Endodermal cell (in vitro differentiated cells): Measurements from ENCODE around the gene HTR3A. TPM values are rescaled to one million over a fixed set of nuclear protein-coding genes. Genes with fewer than 3 reads are reported as not detected.

Experiments
- DNase-seq: peaks from one replicate; pipeline ENCODE4 v3.0.0-alpha.2; 2017
- H3K27ac ChIP-seq: 2 replicates; pipeline ENCODE4 v1.5.1; 2013; ENCODE audit warnings: mild to moderate bottlenecking, low read depth, low read length, moderate library complexity
- H3K27me3 ChIP-seq: 2 replicates; pipeline ENCODE4 v1.6.1; 2013; ENCODE audit warnings: mild to moderate bottlenecking, low read length, moderate library complexity; ENCODE audit not compliant: insufficient read depth, control insufficient read depth, poor library complexity, severe bottlenecking
- H3K36me3 ChIP-seq: 2 replicates; pipeline ENCODE4 v1.7.0; 2013; ENCODE audit warnings: mild to moderate bottlenecking, low read length, moderate library complexity; ENCODE audit not compliant: control insufficient read depth, insufficient read depth
- H3K4me1 ChIP-seq: one replicate; pipeline ENCODE4 v1.7.0; 2013; ENCODE audit warnings: low read length; ENCODE audit not compliant: control insufficient read depth, insufficient read depth
- H3K4me3 ChIP-seq: 2 replicates; pipeline ENCODE4 v1.5.1; 2013; ENCODE audit warnings: mild to moderate bottlenecking, low read length, moderate library complexity
- H3K9ac ChIP-seq: 2 replicates; pipeline ENCODE4 v1.6.1; 2013; ENCODE audit warnings: mild to moderate bottlenecking, low read length, moderate library complexity; ENCODE audit not compliant: poor library complexity, severe bottlenecking; ENCODE audit errors: extremely low read depth
- H3K9me3 ChIP-seq: 2 replicates; pipeline ENCODE4 v1.6.1; 2013; ENCODE audit warnings: mild to moderate bottlenecking, low read length, moderate library complexity; ENCODE audit not compliant: control insufficient read depth
- H3K27ac Mint-ChIP-seq: 2 replicates; pipeline ENCODE4 v1.8.0; 2020; ENCODE audit warnings: mixed read lengths
- H3K27me3 Mint-ChIP-seq: 2 replicates; pipeline ENCODE4 v1.8.0; 2021; ENCODE audit warnings: mild to moderate bottlenecking, mixed read lengths; ENCODE audit not compliant: insufficient read depth
- H3K36me3 Mint-ChIP-seq: 2 replicates; pipeline ENCODE4 v1.8.0; 2020; ENCODE audit warnings: low read depth, mixed read lengths
- H3K4me1 Mint-ChIP-seq: 2 replicates; pipeline ENCODE4 v1.8.0; 2020; ENCODE audit warnings: mixed read lengths
- H3K4me3 Mint-ChIP-seq: 2 replicates; pipeline ENCODE4 v1.8.0; 2020; ENCODE audit warnings: mild to moderate bottlenecking, moderate library complexity, mixed read lengths
- H3K9me3 Mint-ChIP-seq: 2 replicates; pipeline ENCODE4 v1.8.0; 2020; ENCODE audit warnings: mild to moderate bottlenecking, mixed read lengths
- CTCF ChIP-seq: fragments of 200-600 bp; sonication (generic); conservative IDR thresholded peaks from 2 replicates; pipeline ENCODE4 v1.5.0; 2021; ENCODE audit warnings: antibody characterized with exemption, mild to moderate bottlenecking
- WGBS, 2 experiments: methylation state at CpG; one replicate each; pipeline versions ENCODE4 v1.1.5 to v1.1.7; 2013; ENCODE audit warnings: missing lambda C conversion rate in 2 of 2, mixed read lengths in 1 of 2; ENCODE audit not compliant: insufficient coverage in 1 of 2, insufficient read length in 1 of 2; 5-methylcytosine and 5-hydroxymethylcytosine counted together
- long read RNA-seq, 4 experiments: library from polyadenylated mRNA in 2 of 4; library from RNA in 1 of 4; library from capped mRNA in 1 of 4; stranded (forward) in 3 of 4; unstranded in 1 of 4; transcript quantifications; one replicate each; pipeline ENCODE4 v2.0.0, GENCODE V29; 2020 to 2021; ENCODE audit warnings: inconsistent platforms in 1 of 4
- polyA plus RNA-seq, 2 experiments: library from polyadenylated mRNA; stranded (reverse); fragments of 50-300 nt; gene quantifications; one replicate each; pipeline ENCODE4 v1.2.3, GENCODE V29; 2013
- total RNA-seq, 2 donors: library from RNA; stranded (reverse); fragmentation: NEBNext Ultra II Directional in 1 of 2; extraction: Animal tissue kit (Norgen Biotek cat#: 25700) in 1 of 2; gene quantifications; 2 replicates in 1 of 2; 3 replicates in 1 of 2; pipeline ENCODE4 v1.2.1, GENCODE V29; 2021

The HTR3A gene
- total RNA-seq, result under 1 TPM in 1 of 2 donors, not detected in 1; 0.55 TPM
- polyA plus RNA-seq (2013, experiment 1 of 2), result 0.75 TPM
- polyA plus RNA-seq (2013, experiment 2 of 2), result not detected
- long read RNA-seq, experiment 1, result 0 reads
- long read RNA-seq, experiment 2, result 0 reads
- long read RNA-seq, experiment 3, transcript HTR3A-205 (9 exons, 2,432 nt), result major isoform, 9 of 13 reads
- long read RNA-seq, experiment 3, partial matches to known transcripts, result 1 of 13 reads
- long read RNA-seq, experiment 3, other reads (novel, unspliced or antisense), result 3 of 13 reads
- long read RNA-seq, experiment 4, result 0 reads

GRCh38 chr11:113974741-113975470 is at the start of gene HTR3A:
HTR3A (plus strand) TSS chr11:113975108; CDS start chr11:113975326, 218 bp downstream.
- Histone ChIP-seq H3K27ac (no peak within 1 kb of the TSS), H3K9ac (no peak within 1 kb of the TSS), H3K27me3 (peaks cover 9% of the 10 kb centered on the region), H3K9me3 (no peaks in the 10 kb centered on the region), H3K36me3 (no peaks in the 10 kb centered on the region), H3K4me1 (no peaks in the 10 kb centered on the region), H3K4me3 (peak within 1 kb of the TSS; percentile 49)
- Mint-ChIP-seq H3K4me1 (peaks cover 10% of the 10 kb centered on the region), H3K36me3 (no peaks in the 10 kb centered on the region), H3K27me3 (peaks cover 15% of the 10 kb centered on the region), H3K9me3 (no peaks in the 10 kb centered on the region), H3K4me3 (peak within 1 kb of the TSS; percentile 34), H3K27ac (no peak within 1 kb of the TSS)
- 25 to 37% methylated on average over 9 to 12 of the region's 12 CpGs for WGBS, 2 experiments
- peak; percentile 53 for TF ChIP-seq CTCF
- peak; percentile 91 for DNase-seq

- Mint-ChIP-seq H3K27me3 (no peaks in the 10 kb centered on the region), H3K4me3 (no peak overlapping the region), H3K4me1 (no peaks in the 10 kb centered on the region), H3K9me3 (no peaks in the 10 kb centered on the region), H3K27ac (no peak overlapping the region), H3K36me3 (no peaks in the 10 kb centered on the region)
- no peak overlapping the region for H3K27ac ChIP-seq
- no peak overlapping the region for H3K4me3 ChIP-seq
- H3K4me1 ChIP-seq, result no peaks in the 10 kb centered on the region
- H3K36me3 ChIP-seq, result no peaks in the 10 kb centered on the region
- H3K9ac ChIP-seq, result no peak overlapping the region
- no peaks in the 10 kb centered on the region for H3K27me3 ChIP-seq
- H3K9me3 ChIP-seq, result no peaks in the 10 kb centered on the region
- WGBS, 2 experiments, result 92 to 94% methylated on average over 8 to 11 of the region's 12 CpGs
- TF ChIP-seq CTCF, result no peak
- no peak for DNase-seq
Measured at GRCh38 chr11:113926273-113927197, 48.4 kb upstream of the HTR3A start.

GRCh38 chr11:113928311-113928710 is 46.6 kb upstream of the HTR3A start:
- no peaks in the 10 kb centered on the region for H3K4me1 Mint-ChIP-seq
- H3K27me3 Mint-ChIP-seq, result no peaks in the 10 kb centered on the region
- no peaks in the 10 kb centered on the region for H3K36me3 Mint-ChIP-seq
- WGBS, 2 experiments, result 82 to 95% methylated on average over 4 to 5 of the region's 5 CpGs
- Histone ChIP-seq H3K36me3 (no peaks in the 10 kb centered on the region), H3K27ac (no peak overlapping the region), H3K27me3 (no peaks in the 10 kb centered on the region), H3K9me3 (no peaks in the 10 kb centered on the region), H3K4me1 (no peaks in the 10 kb centered on the region), H3K9ac (no peak overlapping the region), H3K4me3 (no peak overlapping the region)
- TF ChIP-seq CTCF, result no peak
- DNase-seq, result no peak
- no peak overlapping the region for H3K27ac Mint-ChIP-seq
- no peaks in the 10 kb centered on the region for H3K9me3 Mint-ChIP-seq
- no peak overlapping the region for H3K4me3 Mint-ChIP-seq
